WERI-Rb-1 (cell line): ENCODE results near the gene GALK2.
A peak's percentile ranks its signal among the peaks of the same experiment; 100 is the strongest.

Experiments
- DNase-seq: peaks from one replicate; pipeline ENCODE4 v3.0.0-alpha.2; 2020
- H3K27ac ChIP-seq: fragments of 250-450 bp; sonication (Bioruptor Pico); 2 replicates; pipeline ENCODE4 v1.5.1; 2020; ENCODE audit warnings: mild to moderate bottlenecking, moderate library complexity
- H3K27me3 ChIP-seq: fragments of 250-450 bp; sonication (Bioruptor Pico); 2 replicates; pipeline ENCODE4 v1.5.1; 2021; ENCODE audit warnings: mild to moderate bottlenecking, low read depth, moderate library complexity; ENCODE audit not compliant: insufficient read depth, severe bottlenecking
- H3K36me3 ChIP-seq: fragments of 250-450 bp; sonication (Bioruptor Pico); 2 replicates; pipeline ENCODE4 v1.5.1; 2020; ENCODE audit warnings: mild to moderate bottlenecking, moderate library complexity
- H3K4me3 ChIP-seq: 2 replicates; pipeline ENCODE4 v1.5.1; 2011; ENCODE audit warnings: low read depth, mild to moderate bottlenecking, control low read depth, low read length
- H3K9me3 ChIP-seq: fragments of 250-450 bp; sonication (Bioruptor Pico); 2 replicates; pipeline ENCODE4 v1.5.1; 2021; ENCODE audit warnings: mild to moderate bottlenecking, moderate library complexity; ENCODE audit not compliant: severe bottlenecking
- CTCF ChIP-seq: IDR thresholded peaks from 2 replicates; pipeline ENCODE4 v1.5.1; 2011; ENCODE audit warnings: low read depth, mild to moderate bottlenecking, control low read depth, inconsistent platforms, low read length

The GALK2 gene

GRCh38 chr15:49134683-49135341, 35.2 kb upstream of the GALK2 start:
- H3K9me3 ChIP-seq = no peaks in the 10 kb centered on the region
- no peak overlapping the region for H3K4me3 ChIP-seq
- peaks cover 64% of the 10 kb centered on the region for H3K36me3 ChIP-seq
- no peak overlapping the region for H3K27ac ChIP-seq
- no peak for TF ChIP-seq CTCF
- H3K27me3 ChIP-seq = no peaks in the 10 kb centered on the region
- DNase-seq = no peak

- DNase-seq = no peak
- Histone ChIP-seq H3K36me3 (peaks cover 62% of the 10 kb centered on the region), H3K27ac (no peak overlapping the region), H3K9me3 (no peaks in the 10 kb centered on the region), H3K27me3 (no peaks in the 10 kb centered on the region), H3K4me3 (no peak overlapping the region)
- no peak for TF ChIP-seq CTCF
Observed at GRCh38 chr15:49135342-49135857, 34.6 kb upstream of the GALK2 start.

GRCh38 chr15:49135911-49136310, 34.1 kb upstream of the GALK2 start:
- Histone ChIP-seq H3K27me3 (no peaks in the 10 kb centered on the region), H3K36me3 (peaks cover 61% of the 10 kb centered on the region), H3K27ac (no peak overlapping the region), H3K9me3 (no peaks in the 10 kb centered on the region), H3K4me3 (no peak overlapping the region)
- DNase-seq = no peak
- no peak for TF ChIP-seq CTCF

- DNase-seq = no peak
- TF ChIP-seq CTCF = no peak
- Histone ChIP-seq H3K27me3 (no peaks in the 10 kb centered on the region), H3K36me3 (peaks cover 75% of the 10 kb centered on the region), H3K9me3 (no peaks in the 10 kb centered on the region), H3K27ac (no peak overlapping the region), H3K4me3 (no peak overlapping the region)
Observed at GRCh38 chr15:49137861-49138260, 32.2 kb upstream of the GALK2 start.

- DNase-seq = peak; percentile 22
- Histone ChIP-seq H3K27me3 (no peaks in the 10 kb centered on the region), H3K9me3 (no peaks in the 10 kb centered on the region), H3K4me3 (no peak overlapping the region), H3K27ac (no peak overlapping the region), H3K36me3 (peaks cover 35% of the 10 kb centered on the region)
- peak; percentile 46 for TF ChIP-seq CTCF
Observed at GRCh38 chr15:49145651-49146609, 24.1 kb upstream of the GALK2 start.
